Common myeloid progenitor, CD34-positive (primary cell): ENCODE data around the gene KCNH3.

Experiments used
- CTCF ChIA-PET: fragments of 350-600 bp; sonication (Branson Sonifier 250); formaldehyde crosslinking; loops from one replicate; lab custom pipeline; 2021; ENCODE audit warnings: antibody characterized with exemption; lab: Charles Lee
- POLR2A ChIA-PET: fragments of 350-600 bp; sonication (Branson Sonifier 250); formaldehyde crosslinking; loops from one replicate; lab custom pipeline; 2021; ENCODE audit warnings: antibody characterized with exemption; lab: Charles Lee
- DNase-seq, 3 donors: peaks; one replicate each; pipeline versions ENCODE4 v3.0.0 to v3.0.0-alpha.2; 2013
- H3K27ac ChIP-seq, 2 experiments: 1 replicate in 1 of 2; 2 replicates in 1 of 2; pipeline ENCODE4 v1.7.0; 2013; ENCODE audit warnings: inconsistent platforms in 2 of 2, low read length in 2 of 2, mild to moderate bottlenecking in 2 of 2, low read depth in 1 of 2, moderate library complexity in 1 of 2; ENCODE audit not compliant: severe bottlenecking in 2 of 2, insufficient read depth in 1 of 2, poor library complexity in 1 of 2
- H3K27me3 ChIP-seq, 5 experiments: replicated peaks in 2 of 5; 1 replicate in 3 of 5; 2 replicates in 2 of 5; pipeline versions ENCODE4 v1.6.1 to v1.7.0; 2013; ENCODE audit warnings: low read length in 4 of 5, mild to moderate bottlenecking in 2 of 5, moderate library complexity in 2 of 5, inconsistent platforms in 1 of 5; ENCODE audit not compliant: insufficient read depth in 5 of 5, control insufficient read depth in 4 of 5
- H3K36me3 ChIP-seq, 4 experiments: 1 replicate in 2 of 4; 2 replicates in 2 of 4; pipeline versions ENCODE4 v1.6.1 to v1.7.0; 2013; ENCODE audit warnings: low read length in 3 of 4, control low read depth in 1 of 4, mild to moderate bottlenecking in 1 of 4; ENCODE audit not compliant: control insufficient read depth in 4 of 4, insufficient read depth in 4 of 4
- H3K4me1 ChIP-seq, 4 experiments: 1 replicate in 3 of 4; 2 replicates in 1 of 4; pipeline versions ENCODE4 v1.6.1 to v1.7.1; 2013; ENCODE audit warnings: low read length in 3 of 4, mild to moderate bottlenecking in 3 of 4, control low read depth in 1 of 4, inconsistent platforms in 1 of 4, moderate library complexity in 1 of 4; ENCODE audit not compliant: control insufficient read depth in 4 of 4, insufficient read depth in 4 of 4; ENCODE audit errors: control extremely low read depth in 1 of 4
- H3K4me3 ChIP-seq, 7 experiments: 1 replicate in 4 of 7; 2 replicates in 3 of 7; pipeline versions ENCODE4 v1.5.1 to v1.7.0; 2013; ENCODE audit warnings: mild to moderate bottlenecking in 7 of 7, low read length in 6 of 7, moderate library complexity in 6 of 7, inconsistent platforms in 2 of 7, low read depth in 2 of 7, control low read depth in 1 of 7; ENCODE audit not compliant: insufficient read depth in 4 of 7, control insufficient read depth in 1 of 7; ENCODE audit errors: extremely low read depth in 1 of 7
- H3K9me3 ChIP-seq, 5 experiments: 1 replicate in 4 of 5; 2 replicates in 1 of 5; pipeline versions ENCODE4 v1.6.1 to v1.7.1; 2013; ENCODE audit warnings: low read length in 4 of 5, mild to moderate bottlenecking in 2 of 5, inconsistent platforms in 1 of 5, low read depth in 1 of 5, moderate library complexity in 1 of 5; ENCODE audit not compliant: control insufficient read depth in 4 of 5, insufficient read depth in 2 of 5; ENCODE audit errors: control extremely low read depth in 1 of 5
- WGBS: methylation state at CpG from one replicate; pipeline ENCODE4 v1.1.5; 2013; ENCODE audit not compliant: insufficient coverage; 5-methylcytosine and 5-hydroxymethylcytosine counted together

The KCNH3 gene

GRCh38 chr12:49564686-49565405 lies 26.0 kb downstream of the KCNH3 start:
- 66% methylated on average over 5 of the region's 8 CpGs for WGBS
- Histone ChIP-seq H3K36me3 (peaks cover 9 to 50% (median 33%) of the 10 kb centered on the region in 4 experiments), H3K4me3 (peak overlapping the region in 3 of 7 experiments; percentile 10 to 57 (median 28)), H3K27ac (no peak overlapping the region), H3K4me1 (peaks cover 4 to 47% (median 39%) of the 10 kb centered on the region in 4 experiments), H3K27me3 (no peaks in the 10 kb centered on the region), H3K9me3 (no peaks in the 10 kb centered on the region)
- CTCF ChIA-PET, result interaction anchor here (1.1 to 19.6 kb wide), 3 partner anchors 12 to 208 kb away, joined by 3 to 223 read pairs (median 107); no protein-coding TSS in a partner anchor
- peak in 1 of 3 donors; percentile 22 for DNase-seq
- POLR2A ChIA-PET, result no interaction called here

GRCh38 chr12:49565406-49566265 lies 26.8 kb downstream of the KCNH3 start:
- H3K27me3 ChIP-seq, result no peaks in the 10 kb centered on the region
- peak overlapping the region in 1 of 7 experiments; percentile 57 for H3K4me3 ChIP-seq
- H3K36me3 ChIP-seq, result peaks cover 8 to 42% (median 27%) of the 10 kb centered on the region in 4 experiments
- peaks cover 4 to 52% (median 39%) of the 10 kb centered on the region in 4 experiments for H3K4me1 ChIP-seq
- H3K9me3 ChIP-seq, result no peaks in the 10 kb centered on the region
- WGBS, result 89% methylated on average over 8 of the region's 12 CpGs
- no peak overlapping the region for H3K27ac ChIP-seq
- ChIA-PET CTCF (interaction anchor here (0.6 to 19.6 kb wide), 4 partner anchors 13 to 208 kb away, joined by 3 to 223 read pairs (median 55); no protein-coding TSS in a partner anchor), POLR2A (no interaction called here)
- no peak for DNase-seq

GRCh38 chr12:49566361-49566760 lies 27.5 kb downstream of the KCNH3 start:
- Histone ChIP-seq H3K27ac (no peak overlapping the region), H3K27me3 (no peaks in the 10 kb centered on the region), H3K9me3 (no peaks in the 10 kb centered on the region), H3K4me1 (peaks cover 4 to 54% (median 39%) of the 10 kb centered on the region in 4 experiments), H3K36me3 (peaks cover 6 to 35% (median 23%) of the 10 kb centered on the region in 4 experiments), H3K4me3 (peak overlapping the region in 1 of 7 experiments; percentile 99)
- CTCF ChIA-PET, result interaction anchor here (0.6 to 9.4 kb wide), 6 partner anchors 12 to 218 kb away, joined by 3 to 107 read pairs (median 3); no protein-coding TSS in a partner anchor
- no peak for DNase-seq
- WGBS, result 98% methylated on average over 12 of the region's 13 CpGs
- POLR2A ChIA-PET, result no interaction called here

- CTCF ChIA-PET, result interaction anchor here (0.6 to 9.4 kb wide), 6 partner anchors 11 to 219 kb away, joined by 3 to 107 read pairs (median 3); no protein-coding TSS in a partner anchor
- DNase-seq, result no peak
- 2% methylated on average over 10 of the region's 11 CpGs for WGBS
- Histone ChIP-seq H3K27me3 (no peaks in the 10 kb centered on the region), H3K4me3 (peak overlapping the region; percentile 87 to 99 (median 94)), H3K4me1 (peaks cover 4 to 54% (median 39%) of the 10 kb centered on the region in 4 experiments), H3K27ac (peak overlapping the region; percentile 94 to 96), H3K36me3 (peaks cover 2 to 32% (median 18%) of the 10 kb centered on the region in 4 experiments), H3K9me3 (no peaks in the 10 kb centered on the region)
- POLR2A ChIA-PET, result interaction anchor here (1.0 to 1.6 kb wide), 2 partner anchors 10 to 15 kb away, joined by 3 to 4 read pairs; no protein-coding TSS in a partner anchor
Measured at GRCh38 chr12:49567302-49567610, 28.4 kb downstream of the KCNH3 start.

- H3K36me3 ChIP-seq, result peaks cover 2 to 26% (median 17%) of the 10 kb centered on the region in 4 experiments
- H3K4me3 ChIP-seq, result peak within 1 kb of the TSS; percentile 87 to 99 (median 94)
- H3K27me3 ChIP-seq, result no peaks in the 10 kb centered on the region
- POLR2A ChIA-PET, result interaction anchor here (1.0 to 1.6 kb wide), 2 partner anchors 10 to 15 kb away, joined by 3 to 4 read pairs; no protein-coding TSS in a partner anchor
- DNase-seq, result peak; percentile 92 to 97 (median 97)
- peaks cover 4 to 54% (median 39%) of the 10 kb centered on the region in 4 experiments for H3K4me1 ChIP-seq
- WGBS, result 0% methylated on average over 50 of the region's 54 CpGs
- CTCF ChIA-PET, result interaction anchor here (0.6 to 9.4 kb wide), 7 partner anchors 12 to 220 kb away, joined by 3 to 107 read pairs (median 3); no protein-coding TSS in a partner anchor
- no peaks in the 10 kb centered on the region for H3K9me3 ChIP-seq
- H3K27ac ChIP-seq, result peak within 1 kb of the TSS; percentile 94 to 96
Measured at GRCh38 chr12:49567611-49568441, 29.0 kb downstream of the KCNH3 start, which contains the start of gene MCRS1. Gene MCRS1, minus strand, starts transcription at chr12:49568142. Its CDS starts 1,411 bp downstream, at chr12:49566731.
